Measurements from ENCODE around the gene MAGI2.
"Not testable (repeated sequence)": the region's sequence is repeated elsewhere in the genome, so short reads cannot be mapped to it uniquely, and the experiment has no call there.

MAGI2 gene

GRCh38 chr7:78523930-78524329, 929.5 kb downstream of the MAGI2 start:
- DNase-seq: no peak

DNA sequence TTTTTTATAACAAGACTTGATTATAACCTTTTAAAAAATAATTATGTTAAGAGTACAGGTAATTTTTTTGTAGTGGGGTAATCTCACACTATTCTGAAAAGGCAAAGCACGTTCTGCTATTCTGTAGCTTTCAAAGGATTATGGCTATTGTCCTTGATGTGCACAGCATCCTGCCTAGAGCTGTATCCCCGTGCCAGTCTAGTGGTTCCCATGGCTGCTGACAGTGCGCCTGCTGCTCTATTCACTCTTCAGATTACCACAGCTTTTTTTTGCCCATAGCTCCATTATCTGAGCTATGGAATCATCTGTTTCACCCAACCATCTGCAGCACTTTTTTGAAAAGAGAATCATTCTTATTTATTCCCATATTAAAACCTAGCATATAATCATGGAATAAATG, 931.5 kb downstream of the MAGI2 start:
- DNase-seq: no peak

DNA sequence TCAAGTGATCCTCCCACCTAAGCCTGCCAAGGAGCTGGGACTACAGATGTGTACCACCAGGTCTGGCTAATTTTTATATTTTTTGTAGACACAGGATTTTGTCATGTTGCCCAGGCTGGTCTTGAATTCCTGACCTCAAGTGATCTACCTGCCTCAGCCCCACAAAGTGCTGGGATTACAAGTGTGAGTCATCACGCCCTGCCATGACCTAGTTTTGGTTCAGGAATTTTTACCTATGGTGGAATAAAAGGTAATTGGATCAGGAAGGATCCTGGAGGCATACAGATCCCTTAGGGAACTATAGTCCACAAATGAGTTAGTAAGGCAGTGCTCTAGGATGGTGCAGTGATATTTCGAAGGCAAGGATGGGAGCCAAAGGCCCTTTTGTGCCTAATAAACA, 937.0 kb downstream of the MAGI2 start:
- no peak for DNase-seq

DNA sequence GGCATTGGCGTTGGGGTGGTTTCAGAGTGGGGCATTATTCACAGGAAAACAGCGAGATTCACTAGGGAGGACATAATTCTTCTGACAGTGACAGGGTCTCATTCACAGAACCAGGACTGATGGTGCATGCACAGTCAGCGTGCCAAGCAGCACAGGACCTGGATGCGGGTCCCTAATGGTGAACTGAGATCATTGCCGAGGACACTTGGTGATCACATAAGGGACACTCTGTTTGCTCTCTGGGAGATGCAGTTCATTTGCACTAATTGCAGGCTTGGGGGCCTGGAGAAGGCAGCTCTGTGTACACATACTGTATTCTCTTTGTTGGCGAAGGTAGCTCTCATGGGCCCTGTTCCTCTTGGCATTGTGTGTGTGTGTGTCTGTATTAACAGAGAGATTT, 938.8 kb downstream of the MAGI2 start:
- no peak for DNase-seq

GRCh38 chr7:78510580-78511188, 942.8 kb downstream of the MAGI2 start:
- DNase-seq: no peak

DNA sequence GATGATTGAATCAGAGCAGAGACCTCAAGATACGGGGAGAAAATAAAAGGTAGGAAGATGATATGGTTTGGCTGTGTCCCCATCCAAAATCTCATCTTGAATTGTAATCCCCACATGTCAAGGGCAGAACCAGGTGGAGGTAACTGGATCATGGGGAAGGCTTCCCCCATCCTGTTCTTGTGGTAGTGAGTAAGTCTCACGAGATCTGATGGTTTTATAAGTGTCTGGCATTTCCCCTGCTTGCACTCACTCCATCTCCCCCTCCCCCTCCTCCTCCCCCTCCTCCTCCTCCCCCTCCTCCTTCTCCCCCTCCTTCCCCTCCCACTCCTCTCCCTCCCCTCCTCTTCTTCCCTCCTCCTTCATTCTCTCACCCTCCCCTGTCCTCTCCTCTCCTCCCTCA, 950.2 kb downstream of the MAGI2 start:
- not testable (repeated sequence) for DNase-seq

DNA sequence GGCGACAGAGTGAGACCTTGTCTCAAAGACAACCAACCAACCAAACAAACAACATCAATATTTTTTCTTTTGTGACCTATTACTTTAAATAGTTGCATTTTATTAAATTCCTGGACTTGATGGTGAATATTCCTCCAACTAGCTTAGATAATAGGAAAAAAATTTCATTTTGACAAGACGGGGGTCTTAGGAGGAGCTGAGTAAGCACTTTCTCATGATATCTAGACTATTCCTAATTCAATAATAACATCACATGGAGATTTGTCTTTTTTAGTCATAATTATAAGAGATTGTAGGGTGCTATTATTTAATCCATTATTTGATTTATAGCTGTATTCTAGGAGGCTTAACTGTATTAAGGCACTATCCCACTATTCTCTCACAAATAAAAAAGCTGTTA, 952.4 kb downstream of the MAGI2 start:
- no peak for DNase-seq

GRCh38 chr7:78499971-78500370, 953.5 kb downstream of the MAGI2 start:
- DNase-seq: no peak

DNA sequence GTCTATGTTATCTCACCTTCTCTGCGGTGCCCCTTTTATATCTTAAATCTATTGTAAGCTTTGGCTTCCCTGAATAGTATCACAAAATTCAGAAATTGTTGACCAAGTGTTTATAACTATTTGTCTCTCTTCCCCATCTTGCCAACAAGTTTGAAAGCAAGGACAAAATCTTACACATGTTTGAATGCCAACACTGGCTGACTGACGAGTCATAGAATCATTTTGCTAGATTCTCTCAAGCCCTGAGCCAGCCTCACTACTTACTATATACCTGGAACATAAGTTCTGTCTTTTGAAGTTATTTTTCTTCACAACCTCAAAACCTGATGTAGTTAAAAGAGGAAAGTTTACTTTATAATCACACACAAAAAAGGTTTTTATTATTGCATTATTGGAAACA, 954.2 kb downstream of the MAGI2 start:
- DNase-seq: no peak

- DNase-seq: no peak
These were observed 955.6 kb downstream of the MAGI2 start for GRCh38 chr7:78497728-78498427.

DNA sequence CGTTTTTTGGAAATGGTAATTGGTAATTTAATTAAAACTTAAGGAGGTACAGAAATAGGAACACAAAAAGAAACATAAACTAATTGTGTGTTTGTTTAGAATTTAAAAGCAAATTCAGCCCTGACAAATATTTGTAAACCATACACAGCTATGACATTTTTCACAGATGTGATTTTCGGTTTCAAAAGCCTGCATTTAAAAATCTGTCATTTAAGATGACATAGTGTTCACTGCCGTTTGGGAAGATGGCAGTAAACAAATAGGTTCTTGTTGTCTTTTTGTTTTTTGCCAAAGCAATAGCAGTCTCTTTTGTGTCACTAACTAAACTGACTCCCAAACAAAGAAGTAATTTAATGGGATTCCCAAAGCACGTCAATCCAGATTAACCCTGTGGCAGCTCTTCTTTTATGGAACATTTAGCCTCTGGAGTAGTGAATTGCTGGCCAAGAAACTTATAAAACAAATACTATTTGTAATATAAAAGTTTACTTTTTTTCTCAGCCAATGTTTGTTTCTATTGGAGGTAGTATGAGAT, 957.3 kb downstream of the MAGI2 start:
- no peak for DNase-seq

DNA sequence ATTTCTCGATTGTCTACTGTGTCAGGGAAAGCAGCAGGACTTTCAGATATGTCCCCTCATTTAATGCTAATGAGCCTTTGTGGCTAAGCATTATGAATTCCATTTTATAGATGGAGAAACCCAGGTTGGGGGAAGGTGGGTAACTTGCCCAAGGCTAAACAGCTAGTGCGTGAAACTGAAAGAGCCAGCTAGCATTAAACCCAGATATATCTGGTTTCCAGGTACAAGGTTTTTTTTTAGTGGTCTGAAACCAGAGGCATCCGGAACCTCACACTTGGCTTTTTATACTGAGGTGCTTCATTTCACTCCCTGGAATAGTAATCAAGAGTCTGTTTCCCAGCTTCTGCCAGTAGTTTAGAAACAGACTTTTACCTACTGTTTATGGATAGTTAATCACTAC, 960.1 kb downstream of the MAGI2 start:
- DNase-seq: no peak

- no peak for DNase-seq
These were observed 961.3 kb downstream of the MAGI2 start for GRCh38 chr7:78492146-78492545.

- DNase-seq: no peak
These were observed 962.9 kb downstream of the MAGI2 start for GRCh38 chr7:78490524-78490923.

GRCh38 chr7:78489476-78490240, 963.8 kb downstream of the MAGI2 start:
- DNase-seq: no peak

DNA sequence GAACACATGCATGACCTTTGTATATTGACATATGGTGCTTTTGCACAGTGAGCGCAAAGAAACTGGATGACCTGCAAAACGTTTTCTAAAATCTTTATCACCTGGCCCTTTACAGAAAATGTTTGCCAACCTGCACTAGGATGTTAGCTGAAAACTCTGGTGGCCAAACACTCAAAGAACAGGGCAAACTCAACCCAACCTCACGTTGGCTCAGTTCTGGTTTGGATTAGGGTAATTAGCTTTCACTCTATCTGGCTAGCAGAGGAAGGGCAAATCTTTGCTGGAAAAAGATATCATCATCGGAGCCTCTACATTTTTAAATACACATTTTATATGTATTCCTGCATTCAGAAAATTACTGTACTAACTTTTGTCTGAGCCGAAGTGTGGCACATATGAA, 966.0 kb downstream of the MAGI2 start:
- DNase-seq: no peak

DNA sequence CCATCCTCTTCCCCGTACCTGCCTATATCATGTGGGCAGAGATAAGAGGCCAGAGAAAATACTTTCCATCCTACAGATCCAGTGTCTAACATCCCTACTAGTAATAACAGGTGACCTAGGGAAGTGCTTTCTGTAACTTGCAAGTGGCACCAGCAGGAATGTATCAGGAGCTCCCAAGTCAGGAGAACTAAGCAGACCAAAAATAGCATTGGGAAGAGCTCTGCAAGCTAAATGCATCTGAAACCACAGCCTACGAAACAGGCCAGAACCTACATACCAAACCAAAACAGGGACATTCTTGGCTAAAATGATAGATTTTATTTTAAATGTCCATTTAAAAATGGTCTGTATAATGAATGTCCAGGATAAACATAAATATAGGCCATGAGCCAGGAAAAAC, 974.1 kb downstream of the MAGI2 start:
- DNase-seq: no peak

DNA sequence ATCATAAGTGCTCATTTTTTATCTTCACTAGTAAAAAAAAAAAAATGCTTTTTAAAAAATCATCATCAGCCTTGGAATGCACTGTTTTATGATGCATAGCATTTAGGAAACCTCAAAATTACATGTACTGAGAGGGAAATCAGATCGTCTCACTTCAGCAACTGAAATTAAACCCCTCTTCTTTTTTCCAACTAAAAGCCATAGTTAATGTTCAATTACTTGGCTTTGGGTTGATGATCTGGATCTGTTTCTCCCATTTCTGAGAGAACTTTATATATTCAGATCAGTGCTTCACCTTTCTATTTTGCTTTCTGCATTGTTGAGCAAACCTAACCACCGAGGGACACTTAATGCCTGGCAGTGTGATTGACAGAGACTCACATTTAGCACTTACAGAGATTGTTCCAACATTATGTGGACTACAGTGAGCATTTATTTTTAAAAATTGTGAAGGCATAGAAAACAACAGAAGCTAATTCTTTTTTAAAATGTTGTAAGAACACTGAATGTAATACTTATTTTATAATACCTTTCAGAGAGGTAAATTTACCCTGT, 976.5 kb downstream of the MAGI2 start:
- no peak for DNase-seq

DNA sequence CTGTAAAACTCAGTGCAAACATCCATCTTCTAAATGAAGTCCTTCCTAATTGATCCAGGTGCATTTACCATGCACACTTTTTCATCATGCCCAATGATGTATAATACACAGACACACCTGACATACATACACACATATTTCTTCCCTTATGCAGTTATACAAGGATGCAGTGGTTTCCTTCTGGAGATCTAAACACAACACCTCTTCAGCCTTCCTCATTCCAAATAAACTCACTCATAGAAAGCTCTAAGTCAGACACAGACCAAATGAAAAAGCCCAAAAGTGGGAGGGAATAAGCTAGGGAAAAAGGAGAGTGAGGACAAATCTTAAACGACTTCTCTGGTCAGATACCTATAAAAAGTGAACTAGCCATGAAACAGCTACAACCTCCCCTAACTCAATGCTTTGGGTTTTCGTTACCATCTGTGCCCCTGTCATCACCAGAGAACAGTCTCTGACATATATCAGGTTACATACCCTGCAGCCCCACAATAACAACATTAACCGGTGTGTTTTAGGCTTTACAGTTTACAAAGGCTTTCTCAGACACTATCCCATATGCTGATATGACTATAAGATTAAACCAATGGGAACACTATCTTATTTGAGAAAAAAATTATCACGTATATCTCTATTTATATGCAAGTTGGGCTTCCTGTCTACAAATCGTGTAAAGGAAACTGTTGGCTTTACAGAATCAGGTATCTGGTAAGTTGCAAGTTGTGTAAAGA, 979.7 kb downstream of the MAGI2 start:
- DNase-seq: no peak

GRCh38 chr7:78473021-78473420, 980.4 kb downstream of the MAGI2 start:
- DNase-seq: no peak

DNA sequence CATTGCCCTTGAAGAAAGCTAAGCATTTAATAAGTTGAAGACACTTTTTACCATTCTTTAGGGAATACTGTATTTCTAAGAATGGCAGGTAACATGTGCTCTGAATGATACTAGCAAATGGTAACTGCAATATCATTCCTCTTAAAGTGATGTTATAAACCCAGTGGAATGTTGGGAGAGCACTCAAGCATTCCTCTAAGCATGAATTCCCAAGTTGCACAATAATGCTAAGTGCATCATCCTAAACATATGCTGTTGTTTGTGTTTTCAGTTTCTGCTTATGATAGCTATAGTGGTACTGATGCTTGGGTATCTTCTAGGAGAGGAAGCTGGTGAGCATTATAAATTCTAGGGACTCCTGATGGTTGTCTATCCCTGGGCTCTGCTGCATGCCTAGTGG, 980.9 kb downstream of the MAGI2 start:
- no peak for DNase-seq

DNA sequence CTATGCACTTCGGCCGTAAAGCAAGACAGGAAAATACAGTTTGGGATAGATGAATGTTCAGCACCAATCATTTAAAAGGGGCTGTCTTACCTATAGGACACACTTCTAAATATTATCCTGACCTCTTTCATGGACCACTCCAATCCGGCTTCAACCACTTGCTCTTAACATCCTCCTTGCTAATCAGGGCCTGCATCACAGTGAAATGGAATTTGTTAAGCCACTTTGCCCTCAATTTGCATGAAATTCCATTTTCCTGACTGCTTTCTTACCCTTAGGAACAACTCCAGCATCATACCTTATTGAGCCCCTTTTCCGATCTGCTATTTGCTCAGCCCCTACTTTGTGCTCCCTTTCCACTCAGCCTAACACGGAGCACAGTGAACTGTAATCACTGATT, 987.6 kb downstream of the MAGI2 start:
- no peak for DNase-seq

GRCh38 chr7:78463039-78463438, 990.4 kb downstream of the MAGI2 start:
- DNase-seq: no peak

Measured in stimulated activated CD4-positive, alpha-beta T cell treated with anti-CD3 and anti-CD28 coated beads, Interleukin-4, amount 100 ng/mL, for 1 hour (primary cell).